CD4-positive, alpha-beta memory T cell (primary cell): ENCODE measurements around the gene ST6GALNAC6. TPM values are rescaled to one million over a fixed set of nuclear protein-coding genes. Genes with fewer than 3 reads are reported as not detected.

Source experiments
- CTCF ChIA-PET: fragments of 350-600 bp; sonication (Branson Sonifier 250); formaldehyde crosslinking; loops from one replicate; lab custom pipeline; 2021; ENCODE audit warnings: inconsistent platforms; ENCODE audit not compliant: partially characterized antibody; lab: Charles Lee
- POLR2A ChIA-PET: fragments of 350-600 bp; sonication (Branson Sonifier 250); formaldehyde crosslinking; loops from one replicate; lab custom pipeline; 2021; ENCODE audit not compliant: partially characterized antibody; lab: Charles Lee
- DNase-seq, 5 donors: peaks; one replicate each; pipeline versions ENCODE4 v3.0.0 to v3.0.0-alpha.2; 2020 to 2022; ENCODE audit warnings: mixed read lengths in 1 of 5
- H3K27ac ChIP-seq: one replicate; pipeline ENCODE4 v1.7.0; 2013; ENCODE audit warnings: low read depth, low read length
- H3K27me3 ChIP-seq: 2 replicates; pipeline ENCODE4 v1.7.0; 2013; ENCODE audit warnings: mild to moderate bottlenecking, low read length, moderate library complexity; ENCODE audit not compliant: insufficient read depth
- H3K36me3 ChIP-seq: 2 replicates; pipeline ENCODE4 v1.7.0; 2013; ENCODE audit warnings: mild to moderate bottlenecking, low read length, moderate library complexity; ENCODE audit not compliant: insufficient read depth
- H3K4me1 ChIP-seq: 2 replicates; pipeline ENCODE4 v1.7.0; 2013; ENCODE audit warnings: mild to moderate bottlenecking, low read length, moderate library complexity; ENCODE audit not compliant: insufficient read depth
- H3K4me3 ChIP-seq, 2 donors: one replicate each; pipeline ENCODE4 v1.7.0; 2013; ENCODE audit warnings: low read length in 2 of 2, mild to moderate bottlenecking in 1 of 2
- H3K9me3 ChIP-seq, 2 donors: one replicate each; pipeline ENCODE4 v1.7.0; 2013; ENCODE audit warnings: low read length in 2 of 2, control low read depth in 1 of 2; ENCODE audit not compliant: control insufficient read depth in 1 of 2
- H3K27ac Mint-ChIP-seq, 7 donors: one replicate each; pipeline ENCODE4 v1.8.0; 2020 to 2021; ENCODE audit warnings: mixed read lengths in 7 of 7, mild to moderate bottlenecking in 6 of 7, inconsistent platforms in 3 of 7, moderate library complexity in 3 of 7
- H3K27me3 Mint-ChIP-seq, 2 donors: one replicate each; pipeline ENCODE4 v1.8.0; 2020 to 2021; ENCODE audit warnings: mixed read lengths in 2 of 2
- H3K36me3 Mint-ChIP-seq, 2 donors: one replicate each; pipeline ENCODE4 v1.8.0; 2020 to 2021; ENCODE audit warnings: mixed read lengths in 2 of 2, inconsistent platforms in 1 of 2, mild to moderate bottlenecking in 1 of 2
- H3K4me1 Mint-ChIP-seq, 4 donors: one replicate each; pipeline ENCODE4 v1.8.0; 2020 to 2021; ENCODE audit warnings: mixed read lengths in 4 of 4, mild to moderate bottlenecking in 1 of 4
- H3K4me3 Mint-ChIP-seq, 8 donors: one replicate each; pipeline ENCODE4 v1.8.0; 2020 to 2021; ENCODE audit warnings: mixed read lengths in 8 of 8, mild to moderate bottlenecking in 7 of 8, moderate library complexity in 6 of 8, inconsistent platforms in 3 of 8
- H3K9me3 Mint-ChIP-seq, 8 donors: one replicate each; pipeline ENCODE4 v1.8.0; 2020 to 2021; ENCODE audit warnings: mixed read lengths in 8 of 8, mild to moderate bottlenecking in 5 of 8, inconsistent platforms in 3 of 8, moderate library complexity in 1 of 8
- intact Hi-C: fragments of 100-400 bp; cut with micrococcal nuclease; formaldehyde crosslinking; loops from one replicate; pipeline ENCODE4 v1.15.1; 2023
- polyA plus RNA-seq, 2 donors: library from polyadenylated mRNA; unstranded; fragments of 300-500 nt; fragmentation: Illumina TruSeq; gene quantifications; one replicate each; pipeline ENCODE4 v1.2.3, GENCODE V29; 2021
- total RNA-seq, 2 experiments: library from RNA; stranded (reverse); gene quantifications; one replicate each; pipeline ENCODE4 v1.2.3, GENCODE V29; 2021

Gene ST6GALNAC6
- total and polyA plus RNA-seq, 4 experiments from 2014 or later, result 45.2 to 127 (median 85.5) TPM

DNA sequence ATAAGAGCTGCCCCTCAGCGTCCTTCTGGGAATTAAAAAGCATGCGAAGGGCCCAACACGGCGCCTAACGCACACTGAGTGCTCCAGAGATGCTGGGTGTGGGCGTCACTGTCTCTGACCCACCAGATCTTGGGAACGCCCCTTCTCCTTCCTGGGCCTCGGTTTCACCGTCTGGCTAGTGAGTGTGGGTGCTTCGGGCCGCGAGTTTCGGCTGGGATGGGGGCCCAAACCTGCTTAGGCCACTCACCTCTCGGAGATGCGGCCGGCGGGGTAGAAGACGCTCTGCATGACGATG is 27.4 kb upstream of the ST6GALNAC6 start:
- no peaks in the 10 kb centered on the region for H3K27me3 ChIP-seq
- ChIA-PET CTCF (interaction anchor here (1.1 kb wide), 1 partner anchor 192 kb away, joined by 5 read pairs; the partner anchor contains the start of gene TOR2A), POLR2A (interaction anchor here (2.1 kb wide), 1 partner anchor 10 kb away, joined by 6 read pairs; the partner anchor contains the start of gene ST6GALNAC4)
- Mint-ChIP-seq H3K27me3 (peaks cover 2 to 3% of the 10 kb centered on the region in 2 donors), H3K9me3 (peaks cover 0 to 8% (median 0%) of the 10 kb centered on the region in 8 donors), H3K36me3 (no peaks in the 10 kb centered on the region), H3K27ac (peak overlapping the region in 2 of 7 donors; percentile 16 to 29), H3K4me1 (peaks cover 16 to 33% (median 25%) of the 10 kb centered on the region in 4 donors), H3K4me3 (peak overlapping the region; percentile 35 to 80 (median 74))
- no peaks in the 10 kb centered on the region for H3K36me3 ChIP-seq
- H3K4me3 ChIP-seq, result peak overlapping the region in 1 of 2 donors; percentile 52
- no peak for DNase-seq
- peak overlapping the region; percentile 12 for H3K27ac ChIP-seq
- H3K9me3 ChIP-seq, result no peaks in the 10 kb centered on the region
- intact Hi-C loops, result no loop called here
- H3K4me1 ChIP-seq, result peaks cover 54% of the 10 kb centered on the region

GRCh38 chr9:127925959-127926905 is 26.8 kb upstream of the ST6GALNAC6 start:
- POLR2A ChIA-PET, result interaction anchor here (2.1 kb wide), 1 partner anchor 10 kb away, joined by 6 read pairs; the partner anchor contains the start of gene ST6GALNAC4

GRCh38 chr9:127924736-127925444 is 25.5 kb upstream of the ST6GALNAC6 start:
- peak overlapping the region in 3 of 8 donors; percentile 20 to 43 (median 24) for H3K4me3 Mint-ChIP-seq
- intact Hi-C loops, result loop anchor here (5.0 kb wide), 1 partner anchor 713 kb away; no protein-coding TSS in a partner anchor

More at GRCh38 chr9:127925959-127926905, 26.8 kb upstream of the ST6GALNAC6 start:
- Histone ChIP-seq H3K27me3 (no peaks in the 10 kb centered on the region), H3K36me3 (no peaks in the 10 kb centered on the region), H3K9me3 (no peaks in the 10 kb centered on the region), H3K4me1 (peaks cover 55% of the 10 kb centered on the region), H3K4me3 (peak overlapping the region in 1 of 2 donors; percentile 52), H3K27ac (peak overlapping the region; percentile 12)
- DNase-seq, result no peak
- Mint-ChIP-seq H3K4me1 (peaks cover 14 to 34% (median 24%) of the 10 kb centered on the region in 4 donors), H3K9me3 (peaks cover 0 to 5% (median 0%) of the 10 kb centered on the region in 8 donors), H3K27me3 (peaks cover 2 to 3% of the 10 kb centered on the region in 2 donors), H3K4me3 (peak overlapping the region; percentile 10 to 80 (median 63)), H3K27ac (no peak overlapping the region), H3K36me3 (no peaks in the 10 kb centered on the region)
- CTCF ChIA-PET, result interaction anchor here (0.6 to 1.6 kb wide), 4 partner anchors 10 to 422 kb away, joined by 3 to 5 read pairs (median 5); partner anchors contain the start of genes ST6GALNAC4 and TOR2A
- intact Hi-C loops, result no loop called here

GRCh38 chr9:127923771-127924170 is 24.4 kb upstream of the ST6GALNAC6 start:
- Histone ChIP-seq H3K4me3 (no peak overlapping the region), H3K36me3 (no peaks in the 10 kb centered on the region), H3K27me3 (no peaks in the 10 kb centered on the region), H3K27ac (no peak overlapping the region), H3K4me1 (peaks cover 35% of the 10 kb centered on the region), H3K9me3 (no peaks in the 10 kb centered on the region)
- no peak overlapping the region for H3K4me3 Mint-ChIP-seq
- peak overlapping the region in 1 of 7 donors; percentile 13 for H3K27ac Mint-ChIP-seq
- CTCF ChIA-PET, result interaction anchor here (0.9 to 6.7 kb wide), 6 partner anchors 42 to 334 kb away, joined by 3 to 68 read pairs (median 28); partner anchors contain the start of gene TOR2A
- peaks cover 0 to 5% (median 0%) of the 10 kb centered on the region in 8 donors for H3K9me3 Mint-ChIP-seq
- H3K4me1 Mint-ChIP-seq, result peaks cover 8 to 23% (median 15%) of the 10 kb centered on the region in 4 donors
- intact Hi-C loops, result loop anchor here (5.0 kb wide), 1 partner anchor 711 kb away; no protein-coding TSS in a partner anchor
- no peak for DNase-seq
- no peaks in the 10 kb centered on the region for H3K36me3 Mint-ChIP-seq
- POLR2A ChIA-PET, result interaction anchor here (1.1 kb wide), 1 partner anchor 13 kb away, joined by 3 read pairs; the partner anchor contains the start of gene DPM2
- H3K27me3 Mint-ChIP-seq, result peaks cover 2 to 3% of the 10 kb centered on the region in 2 donors

More at GRCh38 chr9:127924736-127925444, 25.5 kb upstream of the ST6GALNAC6 start:
- no peak for DNase-seq
- Histone ChIP-seq H3K27ac (no peak overlapping the region), H3K9me3 (no peaks in the 10 kb centered on the region), H3K36me3 (no peaks in the 10 kb centered on the region), H3K4me3 (no peak overlapping the region), H3K27me3 (no peaks in the 10 kb centered on the region), H3K4me1 (peaks cover 44% of the 10 kb centered on the region)
- Mint-ChIP-seq H3K36me3 (no peaks in the 10 kb centered on the region), H3K4me1 (peaks cover 8 to 25% (median 17%) of the 10 kb centered on the region in 4 donors), H3K27me3 (peaks cover 2 to 3% of the 10 kb centered on the region in 2 donors), H3K9me3 (peaks cover 0 to 5% (median 0%) of the 10 kb centered on the region in 8 donors), H3K27ac (peak overlapping the region in 2 of 7 donors; percentile 46 to 72)
- POLR2A ChIA-PET, result interaction anchor here (2.1 kb wide), 1 partner anchor 8 kb away, joined by 6 read pairs; the partner anchor contains the start of gene ST6GALNAC4
- CTCF ChIA-PET, result interaction anchor here (0.7 to 6.7 kb wide), 6 partner anchors 9 to 421 kb away, joined by 3 to 68 read pairs (median 5); partner anchors contain the start of genes ST6GALNAC4 and TOR2A

GRCh38 chr9:127923046-127923445 is 23.6 kb upstream of the ST6GALNAC6 start:
- POLR2A ChIA-PET, result interaction anchor here (1.1 kb wide), 1 partner anchor 14 kb away, joined by 3 read pairs; the partner anchor contains the start of gene DPM2
- CTCF ChIA-PET, result interaction anchor here (0.7 to 6.7 kb wide), 9 partner anchors 14 to 333 kb away, joined by 3 to 68 read pairs (median 12); partner anchors contain the start of genes DPM2 and TOR2A
- DNase-seq, result no peak
- Histone ChIP-seq H3K27ac (no peak overlapping the region), H3K4me3 (no peak overlapping the region), H3K9me3 (no peaks in the 10 kb centered on the region), H3K36me3 (no peaks in the 10 kb centered on the region), H3K27me3 (no peaks in the 10 kb centered on the region), H3K4me1 (peaks cover 30% of the 10 kb centered on the region)
- Mint-ChIP-seq H3K27me3 (peaks cover 2 to 3% of the 10 kb centered on the region in 2 donors), H3K4me1 (peaks cover 8 to 26% (median 17%) of the 10 kb centered on the region in 4 donors), H3K36me3 (no peaks in the 10 kb centered on the region), H3K27ac (peak overlapping the region in 1 of 7 donors; percentile 13), H3K4me3 (no peak overlapping the region), H3K9me3 (peaks cover 0 to 5% (median 0%) of the 10 kb centered on the region in 8 donors)
- intact Hi-C loops, result loop anchor here (5.0 kb wide), 1 partner anchor 711 kb away; no protein-coding TSS in a partner anchor

DNA sequence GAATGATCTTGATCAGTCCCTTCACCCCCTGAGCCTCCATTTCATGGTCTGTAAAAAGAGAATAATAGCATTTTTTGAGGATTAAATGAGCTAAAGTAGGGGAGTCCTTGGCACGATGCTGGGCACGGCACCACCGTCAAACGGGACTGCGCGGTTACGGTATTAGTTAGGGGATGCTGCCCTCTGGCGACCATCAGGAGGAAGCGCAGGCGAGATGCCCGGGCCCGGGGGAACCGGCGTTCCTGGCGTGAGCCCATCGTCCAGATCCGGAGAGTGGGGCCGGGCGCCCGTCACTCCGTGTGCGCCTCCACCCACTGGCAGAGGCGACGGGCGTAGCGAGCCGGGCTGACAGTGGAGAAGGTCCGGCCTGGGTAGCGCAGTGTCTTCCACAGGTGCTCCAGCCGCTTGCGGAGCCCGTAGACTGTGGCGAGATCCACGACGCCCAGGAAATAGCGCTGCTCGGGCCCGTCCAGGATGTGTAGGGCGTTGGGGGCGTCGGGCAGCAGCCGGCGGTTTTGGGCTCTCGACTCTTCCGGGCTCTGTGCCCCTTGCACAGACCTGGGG is 22.2 kb upstream of the ST6GALNAC6 start:
- peaks cover 28% of the 10 kb centered on the region for H3K4me1 ChIP-seq
- peak overlapping the region in 7 of 8 donors; percentile 21 to 62 (median 40) for H3K4me3 Mint-ChIP-seq
- DNase-seq, result peak; percentile 71 to 76 (median 74)
- H3K27me3 ChIP-seq, result no peaks in the 10 kb centered on the region
- peaks cover 0 to 3% (median 0%) of the 10 kb centered on the region in 8 donors for H3K9me3 Mint-ChIP-seq
- H3K27ac Mint-ChIP-seq, result peak overlapping the region in 4 of 7 donors; percentile 22 to 75 (median 60)
- no peak overlapping the region for H3K4me3 ChIP-seq
- ChIA-PET CTCF (interaction anchor here (0.6 to 6.7 kb wide), 43 partner anchors 8 to 707 kb away, joined by 3 to 68 read pairs (median 5); partner anchors contain the start of genes CDK9, DPM2, PIP5KL1 and TOR2A), POLR2A (interaction anchor here (0.7 to 1.9 kb wide), 12 partner anchors 9 to 471 kb away, joined by 3 to 9 read pairs (median 4); partner anchors contain the start of genes CDK9, DPM2, PIP5KL1 and TOR2A)
- intact Hi-C loops, result loop anchor here (1.0 to 5.0 kb wide), 4 partner anchors 136 to 709 kb away; partner anchors contain the start of gene TOR2A
- H3K27ac ChIP-seq, result no peak overlapping the region
- no peaks in the 10 kb centered on the region for H3K36me3 ChIP-seq
- H3K4me1 Mint-ChIP-seq, result peaks cover 9 to 37% (median 24%) of the 10 kb centered on the region in 4 donors
- H3K9me3 ChIP-seq, result no peaks in the 10 kb centered on the region
- peaks cover 2 to 3% of the 10 kb centered on the region in 2 donors for H3K27me3 Mint-ChIP-seq
- no peaks in the 10 kb centered on the region for H3K36me3 Mint-ChIP-seq
